H1 (cell line): ENCODE measurements around the gene RAB11FIP5. TPM values are rescaled to one million over a fixed set of nuclear protein-coding genes. Genes with fewer than 3 reads are reported as not detected.

Experiments used
- CTCF ChIA-PET: fragments of 300-600 bp; sonication (Branson Sonifier 250); formaldehyde crosslinking; loops from one replicate; lab custom pipeline; 2021; ENCODE audit not compliant: partially characterized antibody; lab: Charles Lee
- POLR2A ChIA-PET: fragments of 300-600 bp; sonication (Branson Sonifier 250); formaldehyde crosslinking; loops from one replicate; lab custom pipeline; 2021; ENCODE audit warnings: inconsistent platforms; ENCODE audit not compliant: partially characterized antibody; lab: Charles Lee
- DNase-seq, 2 experiments: peaks; one replicate each; pipeline versions ENCODE4 v3.0.0 to v3.0.0-alpha.2; 2010 to 2022; ENCODE audit warnings: low spot score in 2 of 2, low read depth in 1 of 2, mixed read lengths in 1 of 2
- FAIRE-seq: peaks from 2 replicates; lab custom pipeline; 2011; peaks lifted over from hg19 to GRCh38; lab: Jason Lieb, UNC
- H2AFZ ChIP-seq: 2 replicates; pipeline ENCODE4 v1.8.1; 2012; ENCODE audit warnings: low read length, inconsistent platforms
- H2AK5ac ChIP-seq: 2 replicates; pipeline ENCODE4 v1.6.1; 2013; ENCODE audit warnings: low read depth, low read length
- H2BK120ac ChIP-seq: replicated peaks from 2 replicates; pipeline ENCODE3; 2013; ENCODE audit warnings: low read depth, low read length, inconsistent platforms
- H2BK12ac ChIP-seq: 2 replicates; pipeline ENCODE4 v1.6.1; 2013; ENCODE audit warnings: low read depth, low read length
- H2BK15ac ChIP-seq: 2 replicates; pipeline ENCODE4 v1.6.1; 2013; ENCODE audit warnings: low read length
- H2BK20ac ChIP-seq: 2 replicates; pipeline ENCODE4 v1.6.1; 2013; ENCODE audit warnings: low read length
- H2BK5ac ChIP-seq: 2 replicates; pipeline ENCODE4 v1.6.1; 2013; ENCODE audit warnings: low read depth, low read length
- H3K14ac ChIP-seq: 2 replicates; pipeline ENCODE4 v1.6.1; 2013; ENCODE audit warnings: inconsistent platforms; ENCODE audit not compliant: insufficient read length
- H3K18ac ChIP-seq: 2 replicates; pipeline ENCODE4 v1.6.1; 2013; ENCODE audit warnings: low read length; ENCODE audit errors: extremely low read depth
- H3K23ac ChIP-seq: 2 replicates; pipeline ENCODE4 v1.6.1; 2013; ENCODE audit warnings: inconsistent platforms; ENCODE audit not compliant: insufficient read length
- H3K23me2 ChIP-seq: 2 replicates; pipeline ENCODE4 v1.6.1; 2013; ENCODE audit warnings: low read depth, low read length
- H3K27ac ChIP-seq: 2 replicates; pipeline ENCODE4 v1.6.1; 2011; ENCODE audit warnings: low read depth, low read length, inconsistent platforms
- H3K27me3 ChIP-seq, 4 experiments: replicated peaks in 1 of 4; 1 replicate in 1 of 4; 2 replicates in 3 of 4; pipeline versions ENCODE4 v1.6.1 to v1.8.1; 2011 to 2013; ENCODE audit warnings: low read length in 3 of 4, mild to moderate bottlenecking in 3 of 4, inconsistent platforms in 2 of 4, mixed read lengths in 2 of 4, moderate library complexity in 1 of 4; ENCODE audit not compliant: control insufficient read depth in 3 of 4, insufficient read depth in 3 of 4; ENCODE audit errors: extremely low read depth in 1 of 4
- H3K36me3 ChIP-seq, 4 experiments: 2 replicates each; pipeline versions ENCODE4 v1.6.1 to v1.8.1; 2011 to 2013; ENCODE audit warnings: mild to moderate bottlenecking in 4 of 4, low read length in 3 of 4, moderate library complexity in 2 of 4, control low read depth in 1 of 4, inconsistent platforms in 1 of 4; ENCODE audit not compliant: insufficient read depth in 4 of 4, control insufficient read depth in 2 of 4
- H3K4ac ChIP-seq: replicated peaks from 2 replicates; pipeline ENCODE3; 2013; ENCODE audit warnings: low read length, low read depth, mixed read lengths, inconsistent platforms; ENCODE audit not compliant: insufficient read length
- H3K4me1 ChIP-seq, 4 experiments: replicated peaks in 1 of 4; 1 replicate in 1 of 4; 2 replicates in 3 of 4; pipeline versions ENCODE4 v1.6.1 to v1.8.1; 2011 to 2013; ENCODE audit warnings: low read length in 3 of 4, inconsistent platforms in 2 of 4, mixed read lengths in 1 of 4; ENCODE audit not compliant: insufficient read depth in 4 of 4, control insufficient read depth in 3 of 4
- H3K4me2 ChIP-seq, 2 experiments: 2 replicates each; pipeline versions ENCODE4 v1.6.1 to v1.8.1; 2011 to 2013; ENCODE audit warnings: low read depth in 2 of 2, low read length in 2 of 2, control low read depth in 1 of 2, inconsistent platforms in 1 of 2, mild to moderate bottlenecking in 1 of 2; ENCODE audit not compliant: insufficient read depth in 1 of 2
- H3K4me3 ChIP-seq, 4 experiments: fragments of 200-600, 300-600 bp in 1 of 4; sonication (generic), shearing (Covaris generic), sonication (Bioruptor Twin) in 1 of 4; 2 replicates each; pipeline versions ENCODE4 v1.5.1 to v1.8.1; 2011 to 2016; ENCODE audit warnings: low read length in 4 of 4, low read depth in 3 of 4, control low read depth in 2 of 4, inconsistent platforms in 2 of 4, mild to moderate bottlenecking in 2 of 4, mixed read lengths in 1 of 4, moderate library complexity in 1 of 4; ENCODE audit not compliant: insufficient read depth in 2 of 4; ENCODE audit errors: extremely low read depth in 1 of 4
- H3K56ac ChIP-seq: replicated peaks from 2 replicates; pipeline ENCODE3; 2013; ENCODE audit warnings: low read depth, mild to moderate bottlenecking, mixed read lengths, low read length, inconsistent platforms; ENCODE audit not compliant: insufficient read length
- H3K79me1 ChIP-seq: 2 replicates; pipeline ENCODE4 v1.6.1; 2013; ENCODE audit warnings: low read depth, low read length, control low read depth
- H3K79me2 ChIP-seq, 2 experiments: 2 replicates each; pipeline versions ENCODE4 v1.6.1 to v1.8.1; 2012 to 2013; ENCODE audit warnings: low read length in 2 of 2, mild to moderate bottlenecking in 2 of 2, inconsistent platforms in 1 of 2; ENCODE audit not compliant: insufficient read depth in 2 of 2, control insufficient read depth in 1 of 2
- H3K9ac ChIP-seq, 4 experiments: replicated peaks in 1 of 4; 1 replicate in 1 of 4; 2 replicates in 3 of 4; pipeline versions ENCODE4 v1.6.1 to v1.8.1; 2011 to 2013; ENCODE audit warnings: low read depth in 3 of 4, low read length in 3 of 4, control low read depth in 2 of 4, mild to moderate bottlenecking in 2 of 4, moderate library complexity in 2 of 4, inconsistent platforms in 1 of 4; ENCODE audit errors: extremely low read depth in 1 of 4
- H3K9me3 ChIP-seq, 2 experiments: 2 replicates each; pipeline versions ENCODE4 v1.6.1 to v1.8.1; 2012 to 2013; ENCODE audit warnings: mild to moderate bottlenecking in 2 of 2, moderate library complexity in 2 of 2, control low read depth in 1 of 2, inconsistent platforms in 1 of 2, low read depth in 1 of 2, low read length in 1 of 2, mixed read lengths in 1 of 2; ENCODE audit not compliant: insufficient read depth in 2 of 2
- H4K20me1 ChIP-seq, 2 experiments: replicated peaks in 1 of 2; 2 replicates each; pipeline versions ENCODE3 to v1.8.1; 2011 to 2013; ENCODE audit warnings: inconsistent platforms in 2 of 2, low read length in 2 of 2, mild to moderate bottlenecking in 1 of 2; ENCODE audit not compliant: insufficient read depth in 2 of 2, control insufficient read depth in 1 of 2
- H4K5ac ChIP-seq: 2 replicates; pipeline ENCODE4 v1.6.1; 2013; ENCODE audit warnings: low read length, low read depth, mixed read lengths, inconsistent platforms; ENCODE audit not compliant: insufficient read length
- H4K8ac ChIP-seq: 2 replicates; pipeline ENCODE4 v1.8.0; 2013; ENCODE audit warnings: mild to moderate bottlenecking, moderate library complexity, low read length, inconsistent platforms; ENCODE audit not compliant: insufficient read depth; ENCODE audit errors: extremely low read depth
- H4K91ac ChIP-seq: replicated peaks from 2 replicates; pipeline ENCODE3; 2013; ENCODE audit warnings: low read length, mixed read lengths, inconsistent platforms; ENCODE audit not compliant: insufficient read length
- BRCA1 ChIP-seq: IDR thresholded peaks from 2 replicates; pipeline ENCODE4 v1.6.1; 2012; ENCODE audit warnings: low read depth, low read length, improper control_type of control experiment
- CBX5 ChIP-seq: fragments of 300-800, 300-1000 bp; sonication (generic); IDR thresholded peaks from 2 replicates; pipeline ENCODE4 v1.7.1; 2016; ENCODE audit warnings: antibody characterized with exemption, low read length, low read depth
- CBX8 ChIP-seq: fragments of 300-800, 300-1000 bp; sonication (generic); IDR thresholded peaks from 2 replicates; pipeline ENCODE4 v1.7.1; 2016; ENCODE audit warnings: low read depth, low read length, borderline replicate concordance
- KDM4A ChIP-seq: IDR thresholded peaks from one replicate; pipeline ENCODE4 v1.7.1; 2012; ENCODE audit warnings: low read depth, mild to moderate bottlenecking, moderate library complexity, low read length, inconsistent platforms; ENCODE audit not compliant: severe bottlenecking
- RAD21 ChIP-seq, 2 experiments: IDR thresholded peaks in 1 of 2; conservative IDR thresholded peaks in 1 of 2; 2 replicates each; pipeline ENCODE4 v1.6.1; 2011; ENCODE audit warnings: low read depth in 2 of 2, low read length in 2 of 2, improper control_type of control experiment in 1 of 2, inconsistent platforms in 1 of 2, mild to moderate bottlenecking in 1 of 2, moderate library complexity in 1 of 2
- RXRA ChIP-seq: IDR thresholded peaks from 2 replicates; pipeline ENCODE4 v1.6.1; 2011; ENCODE audit warnings: low read depth, mild to moderate bottlenecking, low read length, moderate library complexity; ENCODE audit not compliant: insufficient read depth
- SP2 ChIP-seq: IDR thresholded peaks from 2 replicates; pipeline ENCODE4 v1.6.1; 2012; ENCODE audit warnings: mild to moderate bottlenecking, low read length, inconsistent platforms
- WGBS, 2 experiments: shearing (Covaris generic) in 1 of 2; methylation state at CpG; one replicate each; pipeline versions ENCODE4 v1.1.6 to v1.1.7; 2013 to 2015; ENCODE audit warnings: low lambda C conversion rate in 2 of 2, mixed read lengths in 2 of 2, inconsistent platforms in 1 of 2, low coverage in 1 of 2, missing lambda C conversion rate in 1 of 2; ENCODE audit not compliant: insufficient replicate concordance in 2 of 2, insufficient coverage in 1 of 2, insufficient read length in 1 of 2; ENCODE audit errors: extremely low coverage in 1 of 2, missing lambda C conversion rate in 1 of 2; 5-methylcytosine and 5-hydroxymethylcytosine counted together
- polyA plus RNA-seq, 7 experiments: library from polyadenylated mRNA; depleted of rRNA in 3 of 7; stranded (reverse) in 5 of 7; unstranded in 2 of 7; fragments of >200 nt in 5 of 7; fragments of 200-250 nt in 2 of 7; gene quantifications; 1 replicate in 5 of 7; 2 replicates in 1 of 7; 4 replicates in 1 of 7; pipeline versions ENCODE4 v1.2.1 to v1.2.3, GENCODE V29; 2011 to 2013; ENCODE audit warnings: missing spikeins in 2 of 7, mixed read lengths in 2 of 7
- total RNA-seq: library from RNA; stranded (reverse); fragmentation: NEBNext Ultra II Directional; extraction: Animal tissue kit (Norgen Biotek cat#: 25700); gene quantifications from 2 replicates; pipeline ENCODE4 v1.2.1, GENCODE V29; 2021

Gene RAB11FIP5
- total and polyA plus RNA-seq, 2 of the 8 experiments (the other 6 are each of a cell fraction or from before 2014, with no cell fraction given): 6.3 to 17.0 TPM

- Histone ChIP-seq H3K27me3 (peaks cover 0 to 4% (median 0%) of the 10 kb centered on the region in 4 experiments; a peak in 4 of 7 replicates), H3K4me2 (no peak overlapping the region), H3K79me2 (no peaks in the 10 kb centered on the region), H2BK12ac (no peak overlapping the region), H3K4me1 (peaks cover 0 to 4% (median 2%) of the 10 kb centered on the region in 4 experiments; a peak in 3 of 7 replicates), H4K5ac (no peak overlapping the region), H4K91ac (no peak overlapping the region), H3K9ac (no peak overlapping the region), H3K4me3 (no peak overlapping the region), H2BK120ac (no peak overlapping the region), H2BK15ac (no peak overlapping the region), H3K36me3 (no peaks in the 10 kb centered on the region; a peak in 1 of 8 replicates), H3K4ac (no peak overlapping the region), H2AFZ (no peak overlapping the region), H3K23me2 (peaks cover 6% of the 10 kb centered on the region; the same call in 1 of the 2 replicates), H4K8ac (no peak overlapping the region), H3K56ac (no peak overlapping the region), H3K14ac (no peak overlapping the region), H2BK20ac (no peak overlapping the region), H3K23ac (no peak overlapping the region), H3K18ac (no peak overlapping the region), H2BK5ac (no peak overlapping the region; the same call in 1 of the 2 replicates), H3K79me1 (no peaks in the 10 kb centered on the region), H2AK5ac (no peak overlapping the region), H3K9me3 (no peaks in the 10 kb centered on the region), H3K27ac (no peak overlapping the region), H4K20me1 (peaks cover 0 to 6% of the 10 kb centered on the region in 2 experiments)
- FAIRE-seq: no peak
- WGBS, 2 experiments: 86% methylated on average over 17 of the region's 23 CpGs; no CpG with 5 or more reads in 1 of the 2 experiments
- no peak for DNase-seq
- CTCF ChIA-PET: interaction anchor here (1.3 to 12.2 kb wide), 7 partner anchors 10 to 181 kb away, joined by 4 to 95 read pairs (median 7); no protein-coding TSS in a partner anchor
- POLR2A ChIA-PET: interaction anchor here (1.5 kb wide), 1 partner anchor 24 kb away, joined by 3 read pairs; no protein-coding TSS in a partner anchor
- TF ChIP-seq CBX8 (no peak), CBX5 (no peak), RXRA (no peak), RAD21 (IDR thresholded peaks at IDR 0.05 in 1 of 2, conservative IDR thresholded peaks at IDR 0.05 in 1 of 2; ENCODE audit: low read depth in 2 of 2, low read length in 2 of 2) (no peak), KDM4A (no peak), SP2 (no peak), BRCA1 (no peak)
These were observed 37.0 kb downstream of the RAB11FIP5 start for GRCh38 chr2:73075477-73076373.
